Stimulated activated CD4-positive, alpha-beta T cell treated with anti-CD3 and anti-CD28 coated beads, Interleukin-2, amount 100 ng/mL, for 24 hours (primary cell): Measurements from ENCODE around the gene ABCG1.

Experiments used
- DNase-seq, 2 donors: peaks; one replicate each; pipeline ENCODE4 v3.0.0-alpha.2; 2020

ABCG1 gene

GRCh38 chr21:42191696-42192595, 27.0 kb upstream of the ABCG1 start:
- no peak for DNase-seq

GRCh38 chr21:42193131-42193671, 25.7 kb upstream of the ABCG1 start:
- DNase-seq: peak; percentile 54 to 60

GRCh38 chr21:42193721-42194120, 25.2 kb upstream of the ABCG1 start:
- DNase-seq: no peak

GRCh38 chr21:42194863-42195262, 24.1 kb upstream of the ABCG1 start:
- DNase-seq: no peak

GRCh38 chr21:42195378-42196031, 23.4 kb upstream of the ABCG1 start:
- DNase-seq: no peak

GRCh38 chr21:42198929-42199867, 19.7 kb upstream of the ABCG1 start:
- peak in 1 of 2 donors; percentile 16 for DNase-seq

GRCh38 chr21:42199868-42200463, 19.0 kb upstream of the ABCG1 start:
- DNase-seq: peak in 1 of 2 donors; percentile 14

GRCh38 chr21:42200906-42201614, 17.9 kb upstream of the ABCG1 start:
- DNase-seq: peak in 1 of 2 donors; percentile 11

GRCh38 chr21:42201615-42202161, 17.3 kb upstream of the ABCG1 start:
- DNase-seq: peak in 1 of 2 donors; percentile 14

GRCh38 chr21:42202321-42202720, 16.6 kb upstream of the ABCG1 start:
- peak in 1 of 2 donors; percentile 14 for DNase-seq

GRCh38 chr21:42203321-42203720, 15.6 kb upstream of the ABCG1 start:
- DNase-seq: no peak

- DNase-seq: no peak
These were observed 15.0 kb upstream of the ABCG1 start for GRCh38 chr21:42203936-42204335.

GRCh38 chr21:42207426-42207825, 11.5 kb upstream of the ABCG1 start:
- no peak for DNase-seq

- no peak for DNase-seq
These were observed 10.9 kb upstream of the ABCG1 start for GRCh38 chr21:42208036-42208435.

- peak in 1 of 2 donors; percentile 6 for DNase-seq
These were observed 10.0 kb upstream of the ABCG1 start for GRCh38 chr21:42208801-42209490.

- DNase-seq: peak in 1 of 2 donors; percentile 12
These were observed 9.0 kb upstream of the ABCG1 start for GRCh38 chr21:42209801-42210479.

- no peak for DNase-seq
These were observed 6.7 kb upstream of the ABCG1 start for GRCh38 chr21:42212266-42212665.

- no peak for DNase-seq
These were observed 5.7 kb upstream of the ABCG1 start for GRCh38 chr21:42213082-42213774.

- DNase-seq: no peak
These were observed 4.7 kb upstream of the ABCG1 start for GRCh38 chr21:42214081-42214750.
